Choroid plexus epithelial cell (primary cell): ENCODE data around the gene CYP24A1.

Experiments used
- DNase-seq: peaks from one replicate; pipeline ENCODE4 v3.0.0-alpha.2; 2010; ENCODE audit warnings: low read depth
- H3K4me3 ChIP-seq: 2 replicates; pipeline ENCODE4 v1.5.1; 2011; ENCODE audit warnings: low read depth, mild to moderate bottlenecking, control low read depth, low read length, moderate library complexity
- TF ChIP-seq, protein P1 (sequence below): conservative IDR thresholded peaks from 2 replicates; pipeline ENCODE4 v1.5.1; 2011; ENCODE audit warnings: low read depth, mild to moderate bottlenecking, control low read depth, inconsistent platforms, low read length, moderate library complexity

The CYP24A1 gene

DNA sequence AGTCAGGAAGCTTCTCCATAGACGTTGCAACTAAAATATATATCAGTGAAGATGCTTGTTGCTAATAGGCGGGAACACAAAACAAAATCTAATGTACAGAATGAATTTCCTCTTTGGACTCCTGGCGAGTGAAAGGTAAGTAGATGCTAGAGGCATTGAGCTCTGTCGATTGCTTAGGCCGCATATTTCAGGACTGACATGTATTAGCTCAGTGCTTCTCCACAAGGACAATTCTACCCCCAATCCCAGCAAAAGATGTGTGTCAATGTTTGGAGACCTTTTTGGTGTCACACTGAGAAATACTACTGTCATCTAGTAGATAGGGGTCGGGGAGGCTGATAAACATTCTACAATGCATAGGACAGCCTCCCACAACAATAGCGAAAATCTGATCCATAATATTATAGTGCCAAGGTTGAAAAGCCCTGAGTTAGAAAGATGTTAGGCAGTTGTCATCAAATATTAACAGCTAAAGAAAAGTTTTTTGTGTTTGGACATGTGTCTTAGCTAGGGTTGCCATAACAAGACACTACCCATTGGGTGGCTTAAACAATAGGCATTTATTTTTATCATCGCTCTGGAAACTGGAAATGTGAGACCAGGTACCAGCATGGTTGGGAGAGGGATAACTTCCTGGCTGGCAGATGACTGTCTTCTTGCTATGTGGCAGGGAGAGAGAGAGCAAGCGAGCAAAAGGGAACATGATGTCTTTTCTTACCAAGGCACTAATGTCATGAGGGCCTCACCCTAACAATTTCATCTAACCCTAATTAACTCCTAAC, 55.4 kb downstream of the CYP24A1 start:
- TF ChIP-seq, protein P1, sequence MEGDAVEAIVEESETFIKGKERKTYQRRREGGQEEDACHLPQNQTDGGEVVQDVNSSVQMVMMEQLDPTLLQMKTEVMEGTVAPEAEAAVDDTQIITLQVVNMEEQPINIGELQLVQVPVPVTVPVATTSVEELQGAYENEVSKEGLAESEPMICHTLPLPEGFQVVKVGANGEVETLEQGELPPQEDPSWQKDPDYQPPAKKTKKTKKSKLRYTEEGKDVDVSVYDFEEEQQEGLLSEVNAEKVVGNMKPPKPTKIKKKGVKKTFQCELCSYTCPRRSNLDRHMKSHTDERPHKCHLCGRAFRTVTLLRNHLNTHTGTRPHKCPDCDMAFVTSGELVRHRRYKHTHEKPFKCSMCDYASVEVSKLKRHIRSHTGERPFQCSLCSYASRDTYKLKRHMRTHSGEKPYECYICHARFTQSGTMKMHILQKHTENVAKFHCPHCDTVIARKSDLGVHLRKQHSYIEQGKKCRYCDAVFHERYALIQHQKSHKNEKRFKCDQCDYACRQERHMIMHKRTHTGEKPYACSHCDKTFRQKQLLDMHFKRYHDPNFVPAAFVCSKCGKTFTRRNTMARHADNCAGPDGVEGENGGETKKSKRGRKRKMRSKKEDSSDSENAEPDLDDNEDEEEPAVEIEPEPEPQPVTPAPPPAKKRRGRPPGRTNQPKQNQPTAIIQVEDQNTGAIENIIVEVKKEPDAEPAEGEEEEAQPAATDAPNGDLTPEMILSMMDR, result no peak
- no peak overlapping the region for H3K4me3 ChIP-seq
- no peak for DNase-seq

DNA sequence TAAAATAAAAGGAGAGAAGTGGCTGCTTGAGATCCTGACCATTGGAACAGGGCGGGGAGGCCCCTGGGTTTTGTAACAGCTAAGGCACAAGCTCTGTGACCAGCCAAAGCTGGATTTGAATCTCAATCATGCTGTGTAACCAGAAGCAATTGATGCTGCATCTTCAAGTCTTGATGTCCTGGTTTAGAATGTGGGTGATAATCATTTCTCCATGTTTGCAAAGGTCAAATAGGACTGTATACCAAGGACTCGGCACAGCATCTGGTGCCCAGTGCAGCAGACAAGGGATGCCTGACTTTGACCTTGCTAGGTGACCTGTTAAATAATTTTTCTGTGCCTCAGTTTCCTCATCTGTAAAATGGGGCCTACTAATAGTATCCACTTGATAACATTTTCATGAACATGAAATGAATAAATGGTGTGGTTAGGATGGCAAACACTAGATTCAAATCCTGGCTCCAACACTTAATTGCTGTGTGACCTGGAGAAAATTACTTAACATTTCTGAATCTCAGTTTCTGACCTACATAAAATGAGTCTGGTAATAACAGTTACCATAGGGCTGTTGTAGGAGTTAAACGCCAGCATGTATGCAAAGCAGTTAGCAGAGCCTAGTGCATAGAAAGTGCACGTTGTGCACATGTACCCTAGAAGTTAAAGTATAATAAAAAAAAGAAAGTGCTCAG, 57.1 kb downstream of the CYP24A1 start:
- TF ChIP-seq, protein P1, result no peak
- H3K4me3 ChIP-seq, result no peak overlapping the region
- no peak for DNase-seq

DNA sequence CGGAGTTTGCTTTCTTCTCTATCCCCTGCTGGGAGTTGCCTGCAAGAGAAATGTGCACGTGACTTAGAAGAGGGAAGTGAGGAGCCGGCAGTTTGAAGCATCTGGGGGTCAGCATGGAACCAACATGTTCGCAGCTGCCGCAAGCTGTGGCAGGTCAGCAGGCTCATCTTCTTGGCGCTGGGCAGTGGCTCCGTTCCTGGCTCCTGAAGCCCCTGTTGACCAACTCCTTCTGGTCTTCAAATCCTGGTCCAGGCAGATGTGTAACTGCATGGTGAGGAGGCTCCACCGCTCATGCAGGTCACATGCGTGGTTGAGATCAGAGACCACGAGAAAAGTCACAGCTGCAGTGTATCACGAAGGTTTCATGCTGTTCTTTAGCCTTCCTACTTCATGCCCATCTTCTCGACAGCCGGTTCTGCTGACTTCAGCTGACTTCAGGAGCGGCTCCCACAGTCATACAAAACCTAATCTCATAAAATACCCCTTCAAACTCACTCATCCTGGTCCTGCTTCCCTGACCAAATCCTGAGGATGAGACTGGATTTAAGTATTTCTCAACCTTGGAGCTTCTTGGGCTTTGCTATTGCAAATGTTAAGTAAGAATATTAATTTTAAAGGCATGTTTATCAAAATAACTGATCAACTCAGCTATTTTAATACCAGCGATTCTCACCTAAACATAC, 58.5 kb downstream of the CYP24A1 start:
- H3K4me3 ChIP-seq, result no peak overlapping the region
- TF ChIP-seq, protein P1, result no peak
- DNase-seq, result peak; percentile 53

DNA sequence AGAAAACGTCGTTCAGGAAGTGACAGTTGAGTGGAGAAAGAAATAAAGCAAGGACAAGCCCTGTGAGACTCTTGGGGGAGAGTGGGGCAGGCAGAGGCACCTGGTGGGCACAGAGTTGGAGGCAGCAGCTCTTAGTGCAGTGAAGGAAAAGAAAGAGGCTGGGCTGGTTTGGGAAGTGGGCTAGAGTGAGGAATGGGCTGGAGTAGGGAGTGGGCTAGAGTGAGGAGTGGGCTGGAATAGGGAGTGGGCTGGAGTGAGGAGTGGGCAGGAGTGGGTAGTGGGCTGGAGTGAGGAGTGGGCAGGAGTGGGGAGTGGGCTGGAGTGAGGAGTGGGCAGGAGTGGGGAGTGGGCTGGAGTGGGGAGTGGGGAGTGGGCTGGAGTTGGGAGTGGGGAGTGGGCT, 59.7 kb downstream of the CYP24A1 start:
- DNase-seq, result no peak
- TF ChIP-seq, protein P1, result no peak
- H3K4me3 ChIP-seq, result no peak overlapping the region

DNA sequence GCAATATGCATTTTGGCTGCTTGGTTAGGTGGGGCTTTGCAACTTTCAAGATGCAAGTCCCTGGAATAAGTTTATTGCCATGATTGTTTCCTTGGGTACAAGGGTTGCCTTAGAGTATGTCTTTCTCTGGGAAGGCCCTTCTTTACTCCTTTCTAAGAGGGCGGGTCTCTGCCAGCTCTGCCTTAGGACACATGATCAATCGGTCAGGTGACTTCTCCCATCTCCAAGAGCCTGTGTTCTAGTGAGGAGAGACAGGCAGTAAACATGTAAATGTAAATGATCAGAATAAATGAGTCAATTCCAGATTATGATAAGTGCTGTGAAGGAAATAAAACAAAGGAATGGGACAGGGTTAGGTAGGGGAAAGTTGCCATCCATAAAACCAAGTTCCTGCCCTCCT, 60.2 kb downstream of the CYP24A1 start:
- no peak for DNase-seq
- TF ChIP-seq, protein P1, result no peak
- H3K4me3 ChIP-seq, result no peak overlapping the region

DNA sequence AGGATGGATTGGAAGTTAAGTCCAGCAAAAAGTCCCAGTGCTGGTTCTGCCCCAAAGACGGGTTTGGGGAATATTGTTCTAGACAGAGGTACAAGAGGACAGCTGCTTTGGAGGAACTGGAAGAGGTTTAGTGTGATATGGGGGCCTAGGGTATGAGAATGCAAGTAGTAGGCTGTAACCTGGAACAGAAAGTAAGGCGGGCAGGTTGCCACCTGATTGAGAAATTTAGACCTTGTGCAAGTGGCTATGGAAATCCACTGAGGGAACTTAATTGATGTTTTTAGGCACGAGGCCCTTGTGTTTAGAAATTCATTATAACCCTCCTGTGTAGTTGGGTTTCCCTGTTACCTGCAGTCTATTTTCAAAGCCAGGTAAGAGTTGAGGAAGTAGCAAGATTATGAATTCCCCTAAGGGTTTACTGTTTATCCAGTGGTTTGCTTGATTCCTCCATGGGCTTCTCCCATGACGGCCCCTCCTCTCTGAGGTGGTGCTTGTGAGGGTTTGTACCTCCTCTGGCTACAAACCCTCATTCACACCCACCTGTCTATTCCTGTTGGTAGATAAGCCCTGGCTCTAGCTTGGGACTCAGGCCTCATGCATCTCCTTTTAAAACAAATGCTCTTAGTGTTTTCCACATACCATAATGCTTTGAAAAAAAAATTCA, 61.4 kb downstream of the CYP24A1 start:
- no peak for DNase-seq
- no peak overlapping the region for H3K4me3 ChIP-seq
- TF ChIP-seq, protein P1, result no peak
